Renal cortex interstitium (tissue), 11 donors: ENCODE results near the gene ERG28. TPM values are rescaled to one million over a fixed set of nuclear protein-coding genes. Genes with fewer than 3 reads are reported as not detected.

Experiments
- DNase-seq, 11 donors: peaks; one replicate each; pipeline ENCODE4 v3.0.0-alpha.2; 2013; ENCODE audit warnings: low read depth in 9 of 11, low spot score in 4 of 11; ENCODE audit errors: extremely low read depth in 1 of 11
- polyA plus RNA-seq, 3 donors: library from polyadenylated mRNA; unstranded; fragments of 120-200 nt; gene quantifications; one replicate each; pipeline ENCODE4 v1.2.1, GENCODE V29; 2013; ENCODE audit not compliant: insufficient read length in 3 of 3

ERG28 gene
- polyA plus RNA-seq, 3 donors = 33.0 to 36.8 (median 35.3) TPM

- no peak for DNase-seq
Measured at GRCh38 chr14:75673345-75674035, 12.8 kb upstream of the ERG28 start.

GRCh38 chr14:75672605-75673192, 12.0 kb upstream of the ERG28 start:
- DNase-seq = no peak

- no peak for DNase-seq
Measured at GRCh38 chr14:75667099-75667765, 6.6 kb upstream of the ERG28 start.

GRCh38 chr14:75662966-75663365, 2.3 kb upstream of the ERG28 start:
- no peak for DNase-seq

- peak in 1 of 11 donors; percentile 15 for DNase-seq
Measured at GRCh38 chr14:75661499-75661814, 781 bp upstream of the ERG28 start.

GRCh38 chr14:75660238-75660629, 442 bp downstream of the ERG28 start:
- no peak for DNase-seq

- no peak for DNase-seq
Measured at GRCh38 chr14:75658957-75659356, 1.7 kb downstream of the ERG28 start.

- DNase-seq = no peak
Measured at GRCh38 chr14:75657331-75657730, 3.3 kb downstream of the ERG28 start.

GRCh38 chr14:75655235-75655634, 5.4 kb downstream of the ERG28 start:
- no peak for DNase-seq

- peak in 10 of 11 donors; percentile 49 to 72 (median 59) for DNase-seq
Measured at GRCh38 chr14:75654127-75654732, 6.4 kb downstream of the ERG28 start.

GRCh38 chr14:75653563-75653962, 7.1 kb downstream of the ERG28 start:
- no peak for DNase-seq

GRCh38 chr14:75650253-75651058, 10.2 kb downstream of the ERG28 start:
- DNase-seq = no peak

- no peak for DNase-seq
Measured at GRCh38 chr14:75649773-75650172, 10.9 kb downstream of the ERG28 start.

GRCh38 chr14:75649337-75649736, 11.3 kb downstream of the ERG28 start:
- DNase-seq = no peak

- peak; percentile 42 to 84 (median 60) for DNase-seq
Measured at GRCh38 chr14:75648066-75648838, 12.4 kb downstream of the ERG28 start.

GRCh38 chr14:75647640-75648039, 13.0 kb downstream of the ERG28 start:
- DNase-seq = no peak

GRCh38 chr14:75646762-75647161, 13.9 kb downstream of the ERG28 start:
- no peak for DNase-seq

GRCh38 chr14:75645056-75645455, 15.6 kb downstream of the ERG28 start:
- DNase-seq = no peak

- DNase-seq = no peak
Measured at GRCh38 chr14:75643985-75644384, 16.7 kb downstream of the ERG28 start.
